GM12878 (cell line): ENCODE results near the gene EED. TPM values are rescaled to one million over a fixed set of nuclear protein-coding genes. Genes with fewer than 3 reads are reported as not detected.

Source experiments
- ATAC-seq: fragments of 200-7000 bp; cut with Tn5 transposase; 3 replicates; pipeline ENCODE4 v1.9.1; 2020; ENCODE audit warnings: mild to moderate bottlenecking, moderate library complexity
- BruUV-seq: library from RNA; stranded (reverse); fragments of 400-500 nt; replicated peaks from 2 replicates; lab custom pipeline; 2021; lab: Mats Ljungman, UMichigan
- CTCF ChIA-PET: fragments of 300-600 bp; sonication (Branson Sonifier 250); formaldehyde crosslinking; extraction: SDS; loops from one replicate; lab custom pipeline; 2021; ENCODE audit warnings: inconsistent platforms; lab: Yijun Ruan, JAX
- POLR2A ChIA-PET: fragments of 350-600 bp; formaldehyde crosslinking; extraction: SDS; loops from one replicate; lab custom pipeline; 2021; ENCODE audit warnings: inconsistent platforms; lab: Charles Lee
- RAD21 ChIA-PET: fragments of 300-600 bp; sonication (Branson Sonifier 250); formaldehyde crosslinking; loops from one replicate; lab custom pipeline; 2023; ENCODE audit warnings: antibody characterized with exemption; ENCODE audit not compliant: unreplicated experiment; lab: Charles Lee
- SMC1A ChIA-PET: fragments of 300-600 bp; sonication (Branson Sonifier 250); formaldehyde crosslinking; loops from one replicate; lab custom pipeline; 2023; ENCODE audit not compliant: unreplicated experiment, uncharacterized antibody; lab: Charles Lee
- DNase-seq: peaks from one replicate; pipeline ENCODE4 v3.0.0-alpha.2; 2011; ENCODE audit warnings: low read depth, low spot score
- FAIRE-seq: peaks from 3 replicates; lab custom pipeline; 2011; peaks lifted over from hg19 to GRCh38; lab: Jason Lieb, UNC
- H2AFZ ChIP-seq: 2 replicates; pipeline ENCODE4 v1.6.0; 2011; ENCODE audit warnings: low read depth, low read length, control low read depth; ENCODE audit not compliant: control insufficient read depth
- H3K27ac ChIP-seq: 2 replicates; pipeline ENCODE4 v1.5.1; 2011; ENCODE audit warnings: control low read depth; ENCODE audit not compliant: control insufficient read depth, insufficient read depth
- H3K27me3 ChIP-seq, 2 experiments: replicated peaks in 1 of 2; 2 replicates each; pipeline versions ENCODE4 v1.6.0 to v1.6.1; 2011; ENCODE audit warnings: low read length in 1 of 2; ENCODE audit not compliant: control insufficient read depth in 2 of 2, insufficient read depth in 2 of 2
- H3K36me3 ChIP-seq, 2 experiments: 2 replicates each; pipeline ENCODE4 v1.5.1; 2011; ENCODE audit warnings: low read length in 1 of 2; ENCODE audit not compliant: control insufficient read depth in 2 of 2, insufficient read depth in 2 of 2
- H3K4me1 ChIP-seq: 2 replicates; pipeline ENCODE4 v1.6.1; 2011; ENCODE audit warnings: mild to moderate bottlenecking, low read length, moderate library complexity, mixed read lengths; ENCODE audit not compliant: control insufficient read depth, insufficient read depth
- H3K4me2 ChIP-seq: 2 replicates; pipeline ENCODE4 v1.6.0; 2011; ENCODE audit warnings: control low read depth; ENCODE audit not compliant: control insufficient read depth, insufficient read depth
- H3K4me3 ChIP-seq: fragments of 200-600 bp; sonication (generic); 2 replicates; pipeline ENCODE4 v1.5.1; 2016
- H3K79me2 ChIP-seq: 2 replicates; pipeline ENCODE4 v1.6.0; 2011; ENCODE audit warnings: low read length; ENCODE audit not compliant: control insufficient read depth, insufficient read depth
- H3K9ac ChIP-seq: 2 replicates; pipeline ENCODE4 v1.8.0; 2011; ENCODE audit warnings: low read length, control low read depth, mixed read lengths; ENCODE audit not compliant: control insufficient read depth, insufficient read depth
- H3K9me3 ChIP-seq: replicated peaks from 3 replicates; pipeline ENCODE4 v1.5.1; 2011; ENCODE audit warnings: mild to moderate bottlenecking, low read length; ENCODE audit not compliant: control insufficient read depth, insufficient read depth
- H4K20me1 ChIP-seq: 2 replicates; pipeline ENCODE4 v1.6.0; 2011; ENCODE audit not compliant: control insufficient read depth, insufficient read depth
- BCL3 ChIP-seq: IDR thresholded peaks from 2 replicates; pipeline ENCODE4 v1.6.1; 2011; ENCODE audit warnings: borderline replicate concordance, low read depth, mild to moderate bottlenecking, moderate library complexity, low read length; ENCODE audit not compliant: insufficient read depth, poor library complexity, severe bottlenecking
- CEBPB ChIP-seq, 2 experiments: fragments of 150-350 bp in 1 of 2; IDR thresholded peaks; 2 replicates each; pipeline ENCODE4 v1.6.1; 2012 to 2014; ENCODE audit warnings: low read depth in 2 of 2, low read length in 2 of 2, borderline replicate concordance in 1 of 2, inconsistent platforms in 1 of 2
- CTCF ChIP-seq, 3 experiments: IDR thresholded peaks in 2 of 3; conservative IDR thresholded peaks in 1 of 3; 2 replicates each; pipeline ENCODE4 v1.5.1; 2011; ENCODE audit warnings: low read depth in 3 of 3, low read length in 3 of 3, mild to moderate bottlenecking in 3 of 3, control low read depth in 2 of 3, moderate library complexity in 2 of 3, inconsistent platforms in 1 of 3, mixed read lengths in 1 of 3; ENCODE audit not compliant: control insufficient read depth in 2 of 3, insufficient read depth in 1 of 3; ENCODE audit errors: extremely low read depth in 1 of 3
- E2F4 ChIP-seq: IDR thresholded peaks from 2 replicates; pipeline ENCODE4 v1.6.1; 2012; ENCODE audit warnings: low read depth, low read length, improper control_type of control experiment
- EED ChIP-seq: sonication (generic); IDR thresholded peaks from 2 replicates; pipeline ENCODE4 v1.6.1; 2016; ENCODE audit warnings: antibody characterized with exemption, low read depth
- EZH2 ChIP-seq: IDR thresholded peaks from 2 replicates; pipeline ENCODE4 v1.6.1; 2012; ENCODE audit warnings: low read depth, mild to moderate bottlenecking, control low read depth, inconsistent platforms, low read length, borderline replicate concordance; ENCODE audit not compliant: control insufficient read depth
- NBN ChIP-seq: fragments of 450-650 bp; IDR thresholded peaks from 2 replicates; pipeline ENCODE4 v1.6.1; 2016
- NFYA ChIP-seq: IDR thresholded peaks from 2 replicates; pipeline ENCODE4 v1.6.1; 2011; ENCODE audit warnings: low read depth, mild to moderate bottlenecking, low read length, improper control_type of control experiment, borderline replicate concordance
- POLR2AphosphoS5 ChIP-seq: IDR thresholded peaks from 2 replicates; pipeline ENCODE4 v1.6.1; 2011; ENCODE audit warnings: mild to moderate bottlenecking, low read length, inconsistent platforms
- RFX5 ChIP-seq: IDR thresholded peaks from 2 replicates; pipeline ENCODE4 v1.6.1; 2011; ENCODE audit warnings: low read depth, low read length, improper control_type of control experiment
- SMC3 ChIP-seq: IDR thresholded peaks from 2 replicates; pipeline ENCODE4 v1.6.1; 2011; ENCODE audit warnings: low read length, improper control_type of control experiment, borderline replicate concordance
- YBX1 ChIP-seq: fragments of 450-650 bp; IDR thresholded peaks from 2 replicates; pipeline ENCODE4 v1.6.1; 2016; ENCODE audit warnings: antibody characterized with exemption
- WGBS: methylation state at CpG from one replicate; pipeline ENCODE4 v1.1.6; 2016; ENCODE audit warnings: low lambda C conversion rate; ENCODE audit not compliant: insufficient replicate concordance, insufficient coverage; ENCODE audit errors: missing lambda C conversion rate; 5-methylcytosine and 5-hydroxymethylcytosine counted together
- in situ Hi-C: fragments of 300-500 bp; cut with MboI; formaldehyde crosslinking; loops from 9 replicates; pipeline ENCODE4 v1.14.3; 2018; ENCODE audit warnings: mixed read lengths
- intact Hi-C: fragments of 100-400 bp; cut with micrococcal nuclease; formaldehyde crosslinking; loops from one replicate; pipeline ENCODE4 v1.14.2; 2022; ENCODE audit not compliant: unreplicated experiment
- polyA plus RNA-seq, 11 experiments: library from polyadenylated mRNA; depleted of rRNA in 4 of 11; unstranded in 6 of 11; stranded (reverse) in 5 of 11; fragments of >200 nt; fragmentation: Nextera tagmentation in 4 of 11; fragmentation: Illumina TruSeq in 1 of 11; extraction: Ambion mirVana in 4 of 11; extraction: Trizol in 1 of 11; gene quantifications; 1 replicate in 1 of 11; 2 replicates in 10 of 11; pipeline versions ENCODE4 v1.2.1 to v1.2.3, GENCODE V29; 2011 to 2016; ENCODE audit warnings: inconsistent platforms in 2 of 11, missing spikeins in 2 of 11, low read depth in 1 of 11
- total RNA-seq, 4 experiments: library from RNA; depleted of rRNA in 3 of 4; stranded (reverse); fragments of >200 nt in 3 of 4; fragmentation: Illumina TruSeq in 1 of 4; extraction: Trizol in 1 of 4; gene quantifications; 2 replicates each; pipeline versions ENCODE4 v1.2.1 to v1.2.3, GENCODE V29; 2013 to 2021

The EED gene
- total and polyA plus RNA-seq, 10 of the 15 experiments (the other 5 are each of a cell fraction or from before 2014, with no cell fraction given): 41.5 to 140 (median 72.2) TPM

- Histone ChIP-seq H2AFZ (no peak overlapping the region), H3K79me2 (no peaks in the 10 kb centered on the region), H3K9me3 (no peaks in the 10 kb centered on the region), H3K36me3 (peaks cover 0 to 6% of the 10 kb centered on the region in 2 experiments; a peak in 1 of 4 replicates), H3K9ac (no peak overlapping the region)
- 98% methylated on average over 2 of the region's 2 CpGs for WGBS
- no TSS peak for BruUV-seq
- CTCF ChIA-PET: interaction anchor here (1.1 to 1.5 kb wide), 2 partner anchors 11 to 51 kb away, joined by 3 read pairs; partner anchors contain the start of gene HIKESHI
- FAIRE-seq (no peak), ATAC-seq (no peak), DNase-seq (no peak)
- intact Hi-C loops: no loop called here
- no peak for TF ChIP-seq YBX1
- TF ChIP-seq, all 136 proteins: peak for 0
- ChIA-PET POLR2A (interaction anchor here (0.6 to 1.5 kb wide), 2 partner anchors 11 to 21 kb away, joined by 4 to 8 read pairs; partner anchors contain the start of gene HIKESHI), RAD21 (no interaction called here), SMC1A (interaction anchor here (1.2 kb wide), 1 partner anchor 196 kb away, joined by 3 read pairs; no protein-coding TSS in a partner anchor)
- Histone ChIP-seq H3K27ac (no peak overlapping the region), H3K4me2 (no peak overlapping the region), H3K27me3 (no peaks in the 10 kb centered on the region), H3K4me1 (no peaks in the 10 kb centered on the region), H3K4me3 (no peak overlapping the region), H4K20me1 (no peaks in the 10 kb centered on the region)
- in situ Hi-C loops: no loop called here
Measured at GRCh38 chr11:86313793-86314192, 69.2 kb downstream of the EED start.

GRCh38 chr11:86314636-86315035 is 70.1 kb downstream of the EED start:
- SMC1A ChIA-PET: interaction anchor here (1.0 kb wide), 1 partner anchor 353 kb away, joined by 3 read pairs; no protein-coding TSS in a partner anchor
- TF ChIP-seq RFX5 (no peak), E2F4 (no peak), CTCF (IDR thresholded peaks at IDR 0.05 in 2 of 3, conservative IDR thresholded peaks at IDR 0.05 in 1 of 3; ENCODE audit: control insufficient read depth in 2 of 3, extremely low read depth in 1 of 3, insufficient read depth in 1 of 3, low read depth in 3 of 3, low read length in 3 of 3) (no peak), CEBPB (IDR thresholded peaks at IDR 0.05; ENCODE audit: borderline replicate concordance in 1 of 2, low read depth in 2 of 2, low read length in 2 of 2) (no peak), NBN (no peak), NFYA (no peak), EED (no peak), POLR2AphosphoS5 (no peak), EZH2 (no peak), BCL3 (no peak), SMC3 (no peak)

More at GRCh38 chr11:86314636-86315035, 70.1 kb downstream of the EED start:
- Histone ChIP-seq H4K20me1 (no peaks in the 10 kb centered on the region), H3K4me1 (no peaks in the 10 kb centered on the region), H3K27ac (no peak overlapping the region), H3K9ac (no peak overlapping the region), H3K9me3 (no peaks in the 10 kb centered on the region), H3K36me3 (peaks cover 0 to 6% of the 10 kb centered on the region in 2 experiments; a peak in 1 of 4 replicates), H3K27me3 (no peaks in the 10 kb centered on the region), H2AFZ (no peak overlapping the region), H3K4me3 (no peak overlapping the region), H3K4me2 (no peak overlapping the region), H3K79me2 (no peaks in the 10 kb centered on the region)
- no peak for DNase-seq
- BruUV-seq: no TSS peak
- intact Hi-C loops (no loop called here), in situ Hi-C loops (no loop called here)
- 100% methylated on average over 2 of the region's 2 CpGs for WGBS
- ChIA-PET RAD21 (no interaction called here), CTCF (interaction anchor here (1.1 to 1.5 kb wide), 2 partner anchors 12 to 50 kb away, joined by 3 read pairs; partner anchors contain the start of gene HIKESHI), POLR2A (interaction anchor here (1.0 to 1.5 kb wide), 2 partner anchors 12 to 79 kb away, joined by 4 read pairs; partner anchors contain the start of gene HIKESHI)
- no peak for FAIRE-seq
- no peak for ATAC-seq
